ENCODE measurements around the gene CCDC192.

DNA sequence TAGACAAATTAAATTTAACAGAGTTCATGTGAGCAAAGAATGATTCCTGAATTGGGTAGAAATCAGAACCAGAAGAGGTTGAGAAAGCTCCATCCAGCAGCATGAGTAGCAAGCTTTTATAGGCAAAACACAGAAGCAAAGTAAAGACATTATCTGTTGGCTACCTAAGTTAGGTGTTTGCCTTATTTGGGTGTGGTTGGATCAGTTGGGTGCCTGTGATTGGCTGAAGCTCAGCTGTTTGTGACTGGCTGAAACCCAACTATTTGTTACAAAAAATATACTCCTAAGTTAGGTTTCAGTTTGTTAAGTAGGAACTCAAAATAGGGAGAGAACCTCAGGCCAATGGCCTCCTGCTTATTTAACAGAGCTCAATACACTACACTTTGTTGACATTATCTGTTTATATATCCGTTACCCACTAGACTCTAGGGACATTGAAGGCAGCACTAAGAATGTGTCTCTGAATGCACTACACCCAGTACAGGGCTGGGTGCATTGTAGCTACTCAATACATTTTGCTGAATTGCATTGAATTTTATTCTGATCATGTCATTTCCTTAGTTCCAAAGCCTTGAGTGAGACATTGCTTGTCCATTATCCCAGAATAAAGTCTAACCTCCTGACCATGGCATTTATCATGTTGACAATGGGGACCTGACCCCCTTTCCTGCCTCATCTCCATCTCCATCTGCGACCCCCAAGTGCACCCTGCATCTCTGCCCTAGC, 98.7 kb downstream of the CCDC192 start:
- TF ChIP-seq EZH2 (IDR thresholded peaks at IDR 0.05; ENCODE audit: insufficient read depth, low read length): no peak
- TF ChIP-seq, protein P1, sequence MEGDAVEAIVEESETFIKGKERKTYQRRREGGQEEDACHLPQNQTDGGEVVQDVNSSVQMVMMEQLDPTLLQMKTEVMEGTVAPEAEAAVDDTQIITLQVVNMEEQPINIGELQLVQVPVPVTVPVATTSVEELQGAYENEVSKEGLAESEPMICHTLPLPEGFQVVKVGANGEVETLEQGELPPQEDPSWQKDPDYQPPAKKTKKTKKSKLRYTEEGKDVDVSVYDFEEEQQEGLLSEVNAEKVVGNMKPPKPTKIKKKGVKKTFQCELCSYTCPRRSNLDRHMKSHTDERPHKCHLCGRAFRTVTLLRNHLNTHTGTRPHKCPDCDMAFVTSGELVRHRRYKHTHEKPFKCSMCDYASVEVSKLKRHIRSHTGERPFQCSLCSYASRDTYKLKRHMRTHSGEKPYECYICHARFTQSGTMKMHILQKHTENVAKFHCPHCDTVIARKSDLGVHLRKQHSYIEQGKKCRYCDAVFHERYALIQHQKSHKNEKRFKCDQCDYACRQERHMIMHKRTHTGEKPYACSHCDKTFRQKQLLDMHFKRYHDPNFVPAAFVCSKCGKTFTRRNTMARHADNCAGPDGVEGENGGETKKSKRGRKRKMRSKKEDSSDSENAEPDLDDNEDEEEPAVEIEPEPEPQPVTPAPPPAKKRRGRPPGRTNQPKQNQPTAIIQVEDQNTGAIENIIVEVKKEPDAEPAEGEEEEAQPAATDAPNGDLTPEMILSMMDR (IDR thresholded peaks at IDR 0.05; ENCODE audit: insufficient read depth, low read depth, low read length): no peak

Data from astrocyte (in vitro differentiated cells and primary cell).